VCaP (cell line): ENCODE data around the gene KRT73.
A peak's percentile ranks its signal among the peaks of the same experiment; 100 is the strongest.

Experiments
- H3K27ac ChIP-seq: fragments of 450-650 bp; 2 replicates; pipeline ENCODE4 v1.5.1; 2017
- TF ChIP-seq, protein P1 (sequence below): fragments of 450-650 bp; conservative IDR thresholded peaks from 2 replicates; pipeline ENCODE4 v1.5.1; 2017; ENCODE audit warnings: mild to moderate bottlenecking, moderate library complexity

The KRT73 gene

DNA sequence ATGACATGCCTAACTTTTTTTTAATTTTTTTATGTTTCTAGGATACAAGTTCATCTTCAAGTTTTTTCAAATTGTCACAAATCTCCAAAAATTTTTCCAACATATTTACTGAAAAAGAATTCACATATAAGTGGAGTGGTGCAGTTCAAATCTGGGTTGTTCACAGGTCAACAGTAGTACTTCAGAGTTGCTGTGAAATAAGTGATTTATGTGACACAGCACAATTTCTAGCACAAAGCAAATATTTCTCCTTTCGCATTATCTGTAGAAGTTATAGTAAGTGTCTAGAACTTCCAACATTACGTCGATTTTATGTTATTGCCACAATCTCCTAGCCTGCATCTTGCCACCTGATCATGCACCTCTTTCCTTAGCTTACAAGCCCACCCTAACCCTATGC, 43.3 kb upstream of the KRT73 start:
- TF ChIP-seq, protein P1, sequence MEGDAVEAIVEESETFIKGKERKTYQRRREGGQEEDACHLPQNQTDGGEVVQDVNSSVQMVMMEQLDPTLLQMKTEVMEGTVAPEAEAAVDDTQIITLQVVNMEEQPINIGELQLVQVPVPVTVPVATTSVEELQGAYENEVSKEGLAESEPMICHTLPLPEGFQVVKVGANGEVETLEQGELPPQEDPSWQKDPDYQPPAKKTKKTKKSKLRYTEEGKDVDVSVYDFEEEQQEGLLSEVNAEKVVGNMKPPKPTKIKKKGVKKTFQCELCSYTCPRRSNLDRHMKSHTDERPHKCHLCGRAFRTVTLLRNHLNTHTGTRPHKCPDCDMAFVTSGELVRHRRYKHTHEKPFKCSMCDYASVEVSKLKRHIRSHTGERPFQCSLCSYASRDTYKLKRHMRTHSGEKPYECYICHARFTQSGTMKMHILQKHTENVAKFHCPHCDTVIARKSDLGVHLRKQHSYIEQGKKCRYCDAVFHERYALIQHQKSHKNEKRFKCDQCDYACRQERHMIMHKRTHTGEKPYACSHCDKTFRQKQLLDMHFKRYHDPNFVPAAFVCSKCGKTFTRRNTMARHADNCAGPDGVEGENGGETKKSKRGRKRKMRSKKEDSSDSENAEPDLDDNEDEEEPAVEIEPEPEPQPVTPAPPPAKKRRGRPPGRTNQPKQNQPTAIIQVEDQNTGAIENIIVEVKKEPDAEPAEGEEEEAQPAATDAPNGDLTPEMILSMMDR = no peak
- no peak overlapping the region for H3K27ac ChIP-seq

DNA sequence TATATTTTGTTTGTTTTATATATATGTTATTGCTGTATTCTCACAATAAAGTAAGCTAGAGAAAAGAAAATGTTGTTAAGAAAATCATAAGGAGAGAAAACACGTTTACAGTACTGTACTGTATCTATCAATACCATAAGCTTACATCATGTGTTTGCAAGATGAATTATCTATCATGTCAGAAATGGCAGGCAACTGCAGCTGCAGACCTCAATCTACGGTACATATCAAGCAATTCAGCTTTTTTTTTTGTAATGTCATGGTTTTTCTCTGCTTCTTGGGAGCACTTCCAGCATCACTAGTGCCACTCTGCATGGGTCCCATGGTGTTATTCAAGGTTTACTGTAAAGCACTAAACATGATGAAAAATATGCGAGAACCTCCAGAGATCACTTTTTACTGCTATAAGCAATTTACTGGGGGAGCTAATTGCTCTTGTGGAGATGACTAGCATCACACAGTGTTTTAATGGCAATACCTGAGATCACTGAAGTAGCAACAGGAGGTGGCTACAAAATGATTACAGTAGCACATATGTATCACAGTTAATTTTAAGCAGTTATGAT, 42.7 kb upstream of the KRT73 start:
- H3K27ac ChIP-seq = no peak overlapping the region
- TF ChIP-seq, protein P1 = no peak

DNA sequence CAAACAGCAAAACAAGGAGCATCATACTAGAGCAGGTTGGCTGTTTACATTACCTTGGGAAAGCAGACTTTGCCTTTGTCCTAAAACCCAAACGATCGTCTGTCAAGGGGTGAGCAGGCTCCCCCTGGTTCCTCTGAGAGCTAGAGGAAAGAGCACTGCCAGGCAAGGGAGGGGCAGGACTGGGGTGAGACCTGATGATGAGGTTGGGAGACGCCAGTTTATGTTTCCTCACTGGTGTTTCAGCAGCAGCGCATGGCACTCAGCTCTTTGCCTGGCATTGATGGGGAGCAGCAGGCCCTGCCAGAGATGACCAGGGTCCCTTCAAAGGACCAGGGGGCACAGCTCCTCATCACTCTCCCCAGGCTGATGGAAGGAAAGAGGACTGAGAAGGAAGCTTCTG, 41.6 kb upstream of the KRT73 start:
- TF ChIP-seq, protein P1 = no peak

DNA sequence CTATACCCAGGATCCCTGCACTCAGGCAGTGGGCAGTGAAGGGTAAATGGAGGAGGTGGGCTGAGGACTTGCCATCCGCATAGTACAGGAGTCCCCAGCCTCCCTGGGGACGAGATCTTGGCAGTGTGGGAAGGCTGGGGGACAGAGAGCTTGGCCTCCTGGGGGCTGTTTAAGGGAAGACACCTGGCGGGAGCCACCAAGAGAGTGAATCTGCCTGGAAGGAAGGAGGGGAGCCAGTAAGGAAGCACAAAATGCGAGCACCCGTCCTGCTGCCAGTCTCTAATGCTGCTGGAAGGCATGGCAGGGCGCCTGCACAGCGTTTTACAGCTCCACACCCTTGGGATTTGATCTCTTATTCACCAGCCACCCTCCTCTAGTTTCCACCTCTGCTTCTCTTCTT, 41.0 kb upstream of the KRT73 start:
- TF ChIP-seq, protein P1 = no peak
- H3K27ac ChIP-seq = no peak overlapping the region; the same call in 1 of the 2 replicates

More for the DNA sequence above, 41.6 kb upstream of the KRT73 start:
- H3K27ac ChIP-seq = no peak overlapping the region

DNA sequence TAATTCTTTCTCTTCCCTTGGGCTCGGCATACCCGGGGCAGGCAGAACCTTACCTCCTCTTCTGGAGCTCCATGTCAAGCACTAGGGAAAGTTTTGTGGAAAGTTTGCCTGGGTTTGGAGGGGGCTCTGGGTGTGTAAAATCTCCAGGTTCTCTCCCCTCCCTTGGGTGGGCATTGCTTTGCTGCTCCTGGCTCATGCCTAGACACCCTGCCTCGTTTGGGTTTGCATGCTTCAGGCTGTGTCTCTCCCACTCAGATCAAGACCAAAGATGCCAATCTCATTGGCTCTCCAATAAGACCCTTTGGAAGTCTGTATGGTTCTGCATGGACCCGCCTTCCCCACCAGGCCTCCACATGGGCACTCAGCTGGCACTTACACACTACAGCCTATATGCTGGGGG, 39.8 kb upstream of the KRT73 start:
- peak overlapping the region; percentile 77 for H3K27ac ChIP-seq
- TF ChIP-seq, protein P1 = no peak

DNA sequence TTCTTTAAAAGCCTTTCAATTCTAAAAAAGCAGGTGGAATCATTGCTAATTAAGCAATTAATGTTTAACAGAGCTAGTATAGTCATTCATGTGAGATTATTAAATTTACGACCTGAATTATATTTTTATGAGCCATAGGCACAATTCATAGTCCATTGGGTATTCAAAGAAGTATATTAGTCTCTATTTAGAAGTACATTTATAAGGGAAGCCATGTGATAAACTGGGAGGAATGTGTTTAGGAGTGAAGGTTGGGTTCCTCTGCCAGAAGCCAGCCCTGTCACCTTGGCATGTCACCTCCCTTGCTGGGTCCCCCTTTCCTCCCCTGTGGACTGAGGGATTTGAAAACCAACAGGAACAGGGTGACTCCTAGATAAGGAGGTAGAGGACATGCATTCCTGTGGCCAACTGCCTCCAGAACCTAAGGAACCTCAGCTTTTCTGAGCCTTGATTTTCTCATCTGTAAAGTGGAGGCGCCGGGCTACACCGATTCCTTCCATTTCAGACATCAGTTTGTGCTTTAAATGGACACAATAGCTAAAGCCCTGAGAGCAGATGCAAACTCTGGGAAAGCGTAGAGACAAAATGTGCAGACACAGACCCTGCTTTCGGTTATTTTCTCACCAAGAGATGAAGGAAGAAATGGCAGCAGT, 39.0 kb upstream of the KRT73 start:
- TF ChIP-seq, protein P1 = no peak
- H3K27ac ChIP-seq = peak overlapping the region; percentile 77

DNA sequence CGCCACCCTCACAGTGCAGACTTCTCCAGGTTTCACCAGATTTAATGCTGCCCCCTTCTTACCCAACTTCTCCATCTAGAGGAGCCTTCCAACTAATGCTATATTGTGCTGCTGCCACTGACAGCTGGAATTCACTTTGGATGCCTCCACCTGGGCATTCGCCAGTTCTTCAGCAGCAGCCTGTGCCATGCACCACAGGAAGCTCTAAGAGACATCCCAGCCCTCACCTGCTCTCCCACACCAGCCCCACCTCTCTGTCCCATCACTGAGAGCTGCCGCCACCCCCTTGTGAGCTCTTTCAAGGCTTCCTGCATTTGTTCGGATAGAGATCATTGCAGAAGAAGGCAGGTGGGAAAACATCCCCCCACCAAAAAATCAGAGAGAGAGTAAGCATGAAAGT, 38.3 kb upstream of the KRT73 start:
- TF ChIP-seq, protein P1 = no peak

More for the DNA sequence above, 38.3 kb upstream of the KRT73 start:
- H3K27ac ChIP-seq = peak overlapping the region; percentile 77
